ENCODE results near the gene CDH2.

Gene CDH2

DNA sequence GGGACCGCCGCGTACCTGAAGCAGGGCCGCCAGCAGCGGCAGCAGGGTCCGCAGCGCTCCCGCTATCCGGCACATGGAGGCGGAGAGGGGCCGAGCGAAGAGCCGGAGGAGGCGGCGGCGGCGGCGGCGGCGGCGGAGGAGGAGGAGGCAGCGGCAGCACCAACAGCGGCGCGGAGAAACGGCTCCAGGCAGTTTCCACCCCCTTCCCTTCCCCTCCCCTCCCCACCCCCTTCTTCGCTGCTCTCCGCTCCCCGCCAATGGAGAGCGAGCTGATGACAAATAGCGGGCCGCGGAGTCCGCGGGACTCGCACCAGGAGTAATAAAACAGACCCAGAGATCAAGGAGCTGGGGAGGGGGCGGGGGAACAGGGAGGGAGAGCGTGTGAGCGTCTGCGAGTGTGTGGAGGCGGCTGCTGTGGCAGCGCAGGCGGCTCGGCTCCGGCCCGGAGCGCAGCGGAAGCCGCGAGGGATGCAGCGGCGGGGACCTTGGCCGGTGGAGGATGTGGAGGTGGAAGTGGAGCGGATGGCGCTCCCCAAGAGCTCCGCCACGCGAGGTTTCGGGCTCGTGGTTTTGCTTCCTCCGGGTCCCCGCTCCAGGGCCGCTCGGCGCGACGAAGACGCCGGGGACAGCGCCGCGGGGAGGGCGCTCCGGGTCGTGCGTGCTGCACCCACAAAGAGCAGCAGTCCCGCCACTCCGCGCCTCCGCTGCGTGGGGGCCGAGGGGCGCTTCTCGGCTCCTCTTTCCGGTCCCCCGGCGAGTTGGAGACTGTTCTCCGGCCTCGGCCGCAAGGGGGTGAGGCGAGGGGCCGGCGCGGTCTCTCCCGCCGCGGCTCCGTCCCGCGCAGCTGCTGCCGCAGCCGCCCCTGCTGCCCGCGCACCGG is at the start of gene CDH2:
CDH2 (minus strand) TSS at position 183 of the 880 bp plus-strand sequence; CDS start at position 75, 108 bp downstream.
- Mint-ChIP-seq H3K27me3 (peaks cover 41 to 42% of the 10 kb centered on the region in 2 donors), H3K27ac (no peak within 1 kb of the TSS), H3K36me3 (peaks cover 3 to 4% of the 10 kb centered on the region in 2 donors), H3K4me1 (peaks cover 13 to 26% of the 10 kb centered on the region in 2 donors), H3K9me3 (no peaks in the 10 kb centered on the region), H3K4me3 (peak within 1 kb of the TSS; percentile 79 to 85)
- peak; percentile 55 to 72 for ATAC-seq (replicated peaks)
- DNase-seq: peak; percentile 6

DNA sequence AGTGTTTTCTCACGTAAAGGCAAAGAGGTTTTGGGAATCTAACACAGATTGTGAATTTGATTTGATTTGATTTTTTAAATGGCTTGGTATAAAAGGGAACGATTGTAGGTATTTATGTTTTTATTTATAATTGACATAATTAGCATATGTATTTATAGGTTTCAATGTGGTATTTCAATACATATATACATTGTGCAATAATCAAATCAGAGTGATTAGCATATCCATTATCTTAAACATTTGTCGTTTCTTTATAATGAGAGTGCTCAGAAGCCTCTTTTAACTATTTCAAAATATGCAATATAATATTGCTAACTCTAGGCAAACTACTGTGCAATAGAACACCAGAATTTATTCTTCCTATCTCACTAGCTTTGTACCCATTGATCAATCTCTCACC is 35.1 kb upstream of the CDH2 start:
- Mint-ChIP-seq H3K4me1 (no peaks in the 10 kb centered on the region), H3K27me3 (no peaks in the 10 kb centered on the region), H3K27ac (no peak overlapping the region), H3K36me3 (no peaks in the 10 kb centered on the region), H3K4me3 (no peak overlapping the region), H3K9me3 (peaks cover 0 to 10% of the 10 kb centered on the region in 2 donors)
- ATAC-seq (replicated peaks) (no peak), DNase-seq (no peak)

- Mint-ChIP-seq H3K27me3 (no peaks in the 10 kb centered on the region), H3K4me3 (no peak overlapping the region), H3K9me3 (peaks cover 3 to 7% of the 10 kb centered on the region in 2 donors), H3K36me3 (no peaks in the 10 kb centered on the region), H3K27ac (no peak overlapping the region), H3K4me1 (no peaks in the 10 kb centered on the region)
- DNase-seq: no peak
- ATAC-seq (replicated peaks): no peak
Measured at GRCh38 chr18:28208712-28209265, 31.9 kb upstream of the CDH2 start.

- H3K4me3 Mint-ChIP-seq: no peak overlapping the region
- H3K27ac Mint-ChIP-seq: no peak overlapping the region
- H3K9me3 Mint-ChIP-seq: peaks cover 3 to 7% of the 10 kb centered on the region in 2 donors
Measured at GRCh38 chr18:28208268-28208667, 31.3 kb upstream of the CDH2 start.

GRCh38 chr18:28204154-28204553 is 27.2 kb upstream of the CDH2 start:
- no peaks in the 10 kb centered on the region for H3K4me1 Mint-ChIP-seq
- no peak overlapping the region for H3K27ac Mint-ChIP-seq
- H3K9me3 Mint-ChIP-seq: peaks cover 6 to 7% of the 10 kb centered on the region in 2 donors
- H3K36me3 Mint-ChIP-seq: no peaks in the 10 kb centered on the region
- ATAC-seq (replicated peaks): no peak
- DNase-seq: no peak
- no peaks in the 10 kb centered on the region for H3K27me3 Mint-ChIP-seq
- H3K4me3 Mint-ChIP-seq: no peak overlapping the region

More at GRCh38 chr18:28208268-28208667, 31.3 kb upstream of the CDH2 start:
- Mint-ChIP-seq H3K36me3 (no peaks in the 10 kb centered on the region), H3K4me1 (no peaks in the 10 kb centered on the region), H3K27me3 (no peaks in the 10 kb centered on the region)
- DNase-seq (no peak), ATAC-seq (replicated peaks) (no peak)

DNA sequence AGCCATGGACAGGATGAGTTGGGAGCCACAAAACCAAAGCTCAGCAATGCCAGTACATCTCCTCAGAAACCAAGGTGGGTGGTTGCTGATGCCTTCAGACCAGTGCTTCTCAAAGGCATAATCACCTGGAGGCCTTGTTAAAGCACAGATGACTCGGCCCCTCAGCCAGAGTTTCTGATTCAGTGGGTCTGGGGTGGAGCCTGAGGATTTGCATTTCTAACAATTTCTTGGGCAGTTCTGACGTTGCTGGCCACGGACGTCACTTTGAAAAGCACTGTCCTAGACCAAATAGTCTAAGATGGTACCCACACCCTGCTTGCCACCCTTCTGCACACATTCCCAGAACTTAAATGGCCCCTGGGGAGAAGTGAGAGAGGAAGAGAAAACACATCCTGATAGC is 24.1 kb upstream of the CDH2 start:
- DNase-seq (no peak), ATAC-seq (replicated peaks) (no peak)
- H3K4me3 Mint-ChIP-seq: no peak overlapping the region
- H3K27me3 Mint-ChIP-seq: no peaks in the 10 kb centered on the region
- no peaks in the 10 kb centered on the region for H3K36me3 Mint-ChIP-seq
- H3K4me1 Mint-ChIP-seq: no peaks in the 10 kb centered on the region
- H3K27ac Mint-ChIP-seq: no peak overlapping the region
- peaks cover 0 to 6% of the 10 kb centered on the region in 2 donors for H3K9me3 Mint-ChIP-seq

DNA sequence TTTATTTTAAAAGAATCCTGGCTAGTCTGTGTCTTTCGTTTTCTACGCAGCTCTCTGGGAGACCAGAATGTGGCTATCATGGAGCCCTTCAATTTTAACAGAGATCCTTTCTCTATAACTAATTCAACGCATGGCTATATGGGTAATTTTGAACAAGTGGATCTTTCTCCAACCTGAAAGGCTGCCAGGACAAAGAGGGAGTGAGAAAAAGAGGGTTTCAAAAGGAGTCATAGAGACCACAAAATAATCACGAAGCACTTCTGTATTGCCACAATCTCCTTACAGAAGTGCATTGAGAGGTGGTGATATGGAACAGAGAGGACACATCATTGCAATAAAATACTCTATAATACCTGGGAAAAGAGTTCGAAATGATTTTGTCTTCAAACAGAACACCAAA is 21.7 kb upstream of the CDH2 start:
- Mint-ChIP-seq H3K27me3 (no peaks in the 10 kb centered on the region), H3K36me3 (no peaks in the 10 kb centered on the region), H3K9me3 (peaks cover 0 to 3% of the 10 kb centered on the region in 2 donors), H3K27ac (no peak overlapping the region), H3K4me1 (no peaks in the 10 kb centered on the region), H3K4me3 (no peak overlapping the region)
- ATAC-seq (replicated peaks): no peak
- no peak for DNase-seq

DNA sequence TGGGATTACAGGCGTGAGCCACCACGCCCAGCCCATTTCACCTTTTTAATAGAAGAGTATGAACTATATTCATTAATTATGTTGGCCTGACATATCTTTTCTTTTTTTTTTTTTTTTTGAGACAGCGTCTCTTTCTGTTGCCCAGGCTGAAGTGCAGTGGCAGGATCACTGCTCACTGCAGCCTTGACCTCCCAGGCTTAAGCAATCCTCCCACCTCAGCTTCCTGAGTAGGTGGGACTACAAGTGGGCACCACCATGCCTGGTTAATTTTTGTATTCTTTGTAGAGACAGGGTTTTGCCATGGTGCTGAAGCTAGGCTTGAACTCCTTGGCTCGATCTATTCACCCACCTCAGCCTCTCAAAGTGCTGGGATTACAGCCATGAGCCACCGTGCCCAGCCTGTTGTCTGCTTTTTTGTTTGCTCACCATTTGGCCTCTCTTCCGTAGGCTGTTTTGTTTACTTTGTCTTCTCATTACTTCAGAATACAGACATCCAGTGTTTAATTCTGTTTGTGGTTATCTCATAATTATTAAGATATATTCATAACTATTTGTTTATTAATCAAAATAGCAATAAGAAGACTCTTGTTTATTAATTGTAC is 16.3 kb upstream of the CDH2 start:
- ATAC-seq (replicated peaks) (no peak), DNase-seq (no peak)
- Mint-ChIP-seq H3K27me3 (no peaks in the 10 kb centered on the region), H3K4me1 (peaks cover 0 to 2% of the 10 kb centered on the region in 2 donors), H3K9me3 (no peaks in the 10 kb centered on the region), H3K36me3 (no peaks in the 10 kb centered on the region), H3K27ac (no peak overlapping the region), H3K4me3 (no peak overlapping the region)

DNA sequence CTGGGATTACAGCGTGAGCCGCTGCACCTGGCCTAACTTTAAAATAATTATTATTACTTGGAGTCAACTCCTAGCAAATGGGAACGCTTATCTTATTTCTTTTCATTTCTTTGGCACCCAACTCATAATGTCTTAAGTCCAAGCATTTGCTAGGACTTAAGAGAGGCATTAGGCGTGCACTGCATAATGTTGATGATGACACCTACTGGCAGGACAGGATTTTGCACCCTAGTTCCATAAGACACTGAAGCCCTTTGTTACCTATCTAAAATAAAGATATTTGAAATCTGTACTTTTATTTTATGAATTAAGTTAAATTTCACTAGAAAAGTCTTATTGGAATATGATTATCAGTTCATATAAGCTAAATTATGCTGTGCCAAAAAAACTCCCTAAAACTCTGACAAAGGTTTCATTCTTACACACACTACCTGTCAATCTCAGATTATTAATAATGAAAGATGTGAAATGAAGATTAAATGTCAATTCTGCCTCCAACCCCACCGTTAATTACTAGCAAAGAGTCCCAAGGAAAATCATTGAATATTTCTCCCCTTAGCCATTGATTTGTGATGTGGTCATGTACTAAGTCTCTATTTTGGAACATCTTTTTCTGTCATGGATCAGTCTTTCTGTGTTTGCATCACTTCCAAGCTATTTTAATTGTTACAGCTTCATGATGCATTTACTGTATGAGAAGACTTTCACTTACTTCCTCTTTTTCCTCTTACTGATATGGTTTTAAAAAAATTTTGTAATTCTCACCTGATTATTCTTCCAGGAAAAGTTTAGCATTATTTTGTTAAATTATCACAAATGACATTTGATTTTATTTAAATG is 12.7 kb upstream of the CDH2 start:
- H3K27ac Mint-ChIP-seq: no peak overlapping the region
- peak; percentile 66 to 81 for ATAC-seq (replicated peaks)
- H3K36me3 Mint-ChIP-seq: no peaks in the 10 kb centered on the region
- H3K4me3 Mint-ChIP-seq: no peak overlapping the region
- H3K9me3 Mint-ChIP-seq: no peaks in the 10 kb centered on the region
- H3K27me3 Mint-ChIP-seq: no peaks in the 10 kb centered on the region
- DNase-seq: no peak
- peaks cover 0 to 2% of the 10 kb centered on the region in 2 donors for H3K4me1 Mint-ChIP-seq

DNA sequence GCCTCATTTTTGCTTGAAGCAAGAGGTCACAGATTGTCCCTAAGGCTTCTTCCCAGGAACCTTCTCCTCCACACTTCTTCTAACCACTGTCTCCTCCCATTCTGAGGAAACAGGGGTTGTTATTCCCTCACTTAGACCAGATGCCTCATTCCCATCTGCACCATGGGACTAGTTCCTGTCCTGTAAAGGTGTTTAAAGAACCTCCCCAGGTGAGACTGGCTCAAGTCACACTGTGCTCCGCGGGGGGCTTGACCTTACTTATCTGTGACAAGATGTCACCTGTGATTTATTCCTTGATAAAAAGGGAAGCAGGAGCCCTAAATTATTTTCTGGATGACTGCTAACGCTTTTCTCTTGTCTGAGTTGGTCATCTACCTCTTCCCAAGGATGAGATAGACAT is 8.2 kb upstream of the CDH2 start:
- DNase-seq (no peak), ATAC-seq (replicated peaks) (no peak)
- Mint-ChIP-seq H3K27ac (no peak overlapping the region), H3K4me3 (no peak overlapping the region), H3K36me3 (no peaks in the 10 kb centered on the region), H3K4me1 (peaks cover 0 to 2% of the 10 kb centered on the region in 2 donors), H3K27me3 (peaks cover 5% of the 10 kb centered on the region in 2 donors), H3K9me3 (no peaks in the 10 kb centered on the region)

GRCh38 chr18:28183418-28184078 is 6.6 kb upstream of the CDH2 start:
- no peaks in the 10 kb centered on the region for H3K36me3 Mint-ChIP-seq
- H3K9me3 Mint-ChIP-seq: no peaks in the 10 kb centered on the region
- H3K27me3 Mint-ChIP-seq: peaks cover 10 to 16% of the 10 kb centered on the region in 2 donors
- H3K4me3 Mint-ChIP-seq: no peak overlapping the region
- no peak for ATAC-seq (replicated peaks)
- no peak overlapping the region for H3K27ac Mint-ChIP-seq
- no peaks in the 10 kb centered on the region for H3K4me1 Mint-ChIP-seq
- no peak for DNase-seq

GRCh38 chr18:28181616-28182015 is 4.7 kb upstream of the CDH2 start:
- Mint-ChIP-seq H3K4me1 (peaks cover 3 to 7% of the 10 kb centered on the region in 2 donors), H3K27ac (no peak overlapping the region), H3K4me3 (no peak overlapping the region), H3K9me3 (no peaks in the 10 kb centered on the region), H3K27me3 (peaks cover 17 to 23% of the 10 kb centered on the region in 2 donors), H3K36me3 (no peaks in the 10 kb centered on the region)
- no peak for DNase-seq
- no peak for ATAC-seq (replicated peaks)

GRCh38 chr18:28178720-28179119 is 1.8 kb upstream of the CDH2 start:
- H3K36me3 Mint-ChIP-seq: peaks cover 3 to 4% of the 10 kb centered on the region in 2 donors
- H3K27ac Mint-ChIP-seq: no peak overlapping the region
- H3K9me3 Mint-ChIP-seq: no peaks in the 10 kb centered on the region
- peaks cover 41 to 42% of the 10 kb centered on the region in 2 donors for H3K27me3 Mint-ChIP-seq
- DNase-seq (no peak), ATAC-seq (replicated peaks) (no peak)
- no peak overlapping the region for H3K4me3 Mint-ChIP-seq
- peaks cover 13 to 26% of the 10 kb centered on the region in 2 donors for H3K4me1 Mint-ChIP-seq

Measured in stimulated activated naive B cell treated with anti-CD40 and anti-IgM and Interleukin-4, amounts not matched to agents 10 μg/mL and 1 μg/mL and 100 μg/mL, for 72 hours (primary cell).